T-helper 22 cell (primary cell): ENCODE measurements around the gene OR4D10.

Source experiments
- DNase-seq: peaks from one replicate; pipeline ENCODE4 v3.0.0-alpha.2; 2020; ENCODE audit warnings: low read depth

OR4D10 gene

GRCh38 chr11:59528711-59529110, 55.6 kb downstream of the OR4D10 start:
- DNase-seq = no peak
